H1 (cell line): Measurements from ENCODE around the gene ZNF763.

Source experiments
- RBBP5 ChIP-seq: IDR thresholded peaks from 2 replicates; pipeline ENCODE4 v1.7.1; 2012; ENCODE audit warnings: low read depth, mild to moderate bottlenecking, inconsistent platforms, low read length, moderate library complexity, borderline replicate concordance
- ZNF274 ChIP-seq: IDR thresholded peaks from 2 replicates; pipeline ENCODE4 v1.7.0; 2012; ENCODE audit warnings: low read length, borderline replicate concordance; ENCODE audit errors: extremely low read depth
- TF ChIP-seq, protein P1 (sequence below), 3 experiments: IDR thresholded peaks; 1 replicate in 2 of 3; 2 replicates in 1 of 3; pipeline versions ENCODE4 v1.5.1 to v1.6.1; 2011; ENCODE audit warnings: low read length in 3 of 3, mild to moderate bottlenecking in 3 of 3, inconsistent platforms in 2 of 3, low read depth in 1 of 3, moderate library complexity in 1 of 3; ENCODE audit not compliant: insufficient read depth in 1 of 3; ENCODE audit errors: control extremely low read depth in 1 of 3

DNA sequence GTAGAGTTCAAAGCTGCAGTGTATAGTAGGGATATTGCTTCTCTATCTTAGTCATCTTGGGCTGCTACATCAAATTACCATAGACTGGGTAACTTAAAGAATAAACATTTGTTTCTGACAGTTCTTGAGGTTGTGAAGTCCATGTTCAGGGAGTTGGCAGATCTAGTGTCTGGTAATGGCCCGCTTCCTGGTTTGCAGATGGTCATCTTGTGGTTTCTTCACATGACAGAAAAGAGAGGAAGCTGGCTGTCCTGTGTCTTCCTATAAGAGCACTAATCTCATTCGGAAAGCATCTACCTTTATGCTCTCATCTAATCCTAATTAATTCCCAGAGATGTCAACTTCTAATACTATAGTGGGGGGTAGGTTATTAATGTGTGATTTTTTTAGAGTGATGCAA lies 6.2 kb downstream of the ZNF763 start:
- TF ChIP-seq, protein P1, sequence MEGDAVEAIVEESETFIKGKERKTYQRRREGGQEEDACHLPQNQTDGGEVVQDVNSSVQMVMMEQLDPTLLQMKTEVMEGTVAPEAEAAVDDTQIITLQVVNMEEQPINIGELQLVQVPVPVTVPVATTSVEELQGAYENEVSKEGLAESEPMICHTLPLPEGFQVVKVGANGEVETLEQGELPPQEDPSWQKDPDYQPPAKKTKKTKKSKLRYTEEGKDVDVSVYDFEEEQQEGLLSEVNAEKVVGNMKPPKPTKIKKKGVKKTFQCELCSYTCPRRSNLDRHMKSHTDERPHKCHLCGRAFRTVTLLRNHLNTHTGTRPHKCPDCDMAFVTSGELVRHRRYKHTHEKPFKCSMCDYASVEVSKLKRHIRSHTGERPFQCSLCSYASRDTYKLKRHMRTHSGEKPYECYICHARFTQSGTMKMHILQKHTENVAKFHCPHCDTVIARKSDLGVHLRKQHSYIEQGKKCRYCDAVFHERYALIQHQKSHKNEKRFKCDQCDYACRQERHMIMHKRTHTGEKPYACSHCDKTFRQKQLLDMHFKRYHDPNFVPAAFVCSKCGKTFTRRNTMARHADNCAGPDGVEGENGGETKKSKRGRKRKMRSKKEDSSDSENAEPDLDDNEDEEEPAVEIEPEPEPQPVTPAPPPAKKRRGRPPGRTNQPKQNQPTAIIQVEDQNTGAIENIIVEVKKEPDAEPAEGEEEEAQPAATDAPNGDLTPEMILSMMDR (IDR thresholded peaks at IDR 0.05; ENCODE audit: control extremely low read depth in 1 of 3, insufficient read depth in 1 of 3, low read depth in 1 of 3, low read length in 3 of 3) = no peak
- TF ChIP-seq ZNF274 (no peak), RBBP5 (no peak)
